SK-N-SH (cell line): ENCODE data around the gene FAM53A.

Source experiments
- CHD2 ChIP-seq: fragments of 150-350 bp; IDR thresholded peaks from 2 replicates; pipeline ENCODE4 v1.6.1; 2018; ENCODE audit warnings: low read length; ENCODE audit not compliant: partially characterized antibody
- EP300 ChIP-seq, 2 experiments: IDR thresholded peaks; 2 replicates each; pipeline versions ENCODE4 v1.4.0 to v1.6.1; 2012; ENCODE audit warnings: borderline replicate concordance in 1 of 2, low read depth in 1 of 2, low read length in 1 of 2
- EZH2phosphoT487 ChIP-seq: fragments of 200-600 bp; sonication (generic); IDR thresholded peaks from 2 replicates; pipeline ENCODE4 v1.6.1; 2017; ENCODE audit warnings: low read depth, mixed run types, mild to moderate bottlenecking, antibody characterized with exemption, moderate library complexity, borderline replicate concordance
- FOSL2 ChIP-seq: IDR thresholded peaks from 2 replicates; pipeline ENCODE4 v1.4.0; 2012; ENCODE audit warnings: low read depth, mild to moderate bottlenecking, moderate library complexity, borderline replicate concordance
- GABPA ChIP-seq: IDR thresholded peaks from 2 replicates; pipeline ENCODE4 v1.4.0; 2012; ENCODE audit warnings: low read depth, mild to moderate bottlenecking
- SMC3 ChIP-seq: IDR thresholded peaks from 2 replicates; pipeline ENCODE4 v1.6.1; 2012; ENCODE audit warnings: low read depth, low read length, improper control_type of control experiment
- TAF1 ChIP-seq: IDR thresholded peaks from 2 replicates; pipeline ENCODE4 v1.6.1; 2012; ENCODE audit warnings: low read depth, mild to moderate bottlenecking, low read length, moderate library complexity, borderline replicate concordance
- TF ChIP-seq, protein P1 (sequence below): fragments of 150-350 bp; IDR thresholded peaks from 2 replicates; pipeline ENCODE4 v1.6.1; 2017; ENCODE audit warnings: antibody characterized with exemption, low read length, low read depth, borderline replicate concordance
- TF ChIP-seq, protein P2 (sequence below): fragments of 200-600 bp; sonication (generic); IDR thresholded peaks from 2 replicates; pipeline ENCODE4 v1.6.1; 2017; ENCODE audit warnings: antibody characterized with exemption, mild to moderate bottlenecking, moderate library complexity
- TF ChIP-seq, protein P3 (sequence below): IDR thresholded peaks from 2 replicates; pipeline ENCODE4 v1.6.1; 2012; ENCODE audit warnings: mild to moderate bottlenecking, low read depth, low read length, moderate library complexity

DNA sequence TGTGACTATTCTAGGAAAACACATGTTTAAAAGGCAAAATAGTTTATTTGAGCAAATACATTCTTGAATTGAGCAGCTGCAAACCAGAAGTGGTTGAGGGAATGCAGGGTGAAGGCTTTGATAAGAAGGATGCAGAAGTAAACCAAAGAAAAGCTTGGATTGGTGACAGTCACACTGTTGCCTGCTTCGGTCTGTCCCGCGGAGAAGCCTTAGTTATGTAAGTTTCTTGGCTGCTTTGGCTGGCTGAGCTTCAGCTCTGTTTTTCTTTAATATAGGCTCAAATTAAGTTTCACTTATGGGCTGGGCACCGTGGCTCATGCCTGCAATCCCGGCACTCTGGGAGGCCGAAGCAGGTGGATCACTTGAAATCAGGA is 67.6 kb downstream of the FAM53A start:
- TF ChIP-seq, protein P1, sequence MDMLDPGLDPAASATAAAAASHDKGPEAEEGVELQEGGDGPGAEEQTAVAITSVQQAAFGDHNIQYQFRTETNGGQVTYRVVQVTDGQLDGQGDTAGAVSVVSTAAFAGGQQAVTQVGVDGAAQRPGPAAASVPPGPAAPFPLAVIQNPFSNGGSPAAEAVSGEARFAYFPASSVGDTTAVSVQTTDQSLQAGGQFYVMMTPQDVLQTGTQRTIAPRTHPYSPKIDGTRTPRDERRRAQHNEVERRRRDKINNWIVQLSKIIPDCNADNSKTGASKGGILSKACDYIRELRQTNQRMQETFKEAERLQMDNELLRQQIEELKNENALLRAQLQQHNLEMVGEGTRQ: no peak
- no peak for TF ChIP-seq EZH2phosphoT487
- TF ChIP-seq FOSL2: no peak
- TF ChIP-seq, protein P2, sequence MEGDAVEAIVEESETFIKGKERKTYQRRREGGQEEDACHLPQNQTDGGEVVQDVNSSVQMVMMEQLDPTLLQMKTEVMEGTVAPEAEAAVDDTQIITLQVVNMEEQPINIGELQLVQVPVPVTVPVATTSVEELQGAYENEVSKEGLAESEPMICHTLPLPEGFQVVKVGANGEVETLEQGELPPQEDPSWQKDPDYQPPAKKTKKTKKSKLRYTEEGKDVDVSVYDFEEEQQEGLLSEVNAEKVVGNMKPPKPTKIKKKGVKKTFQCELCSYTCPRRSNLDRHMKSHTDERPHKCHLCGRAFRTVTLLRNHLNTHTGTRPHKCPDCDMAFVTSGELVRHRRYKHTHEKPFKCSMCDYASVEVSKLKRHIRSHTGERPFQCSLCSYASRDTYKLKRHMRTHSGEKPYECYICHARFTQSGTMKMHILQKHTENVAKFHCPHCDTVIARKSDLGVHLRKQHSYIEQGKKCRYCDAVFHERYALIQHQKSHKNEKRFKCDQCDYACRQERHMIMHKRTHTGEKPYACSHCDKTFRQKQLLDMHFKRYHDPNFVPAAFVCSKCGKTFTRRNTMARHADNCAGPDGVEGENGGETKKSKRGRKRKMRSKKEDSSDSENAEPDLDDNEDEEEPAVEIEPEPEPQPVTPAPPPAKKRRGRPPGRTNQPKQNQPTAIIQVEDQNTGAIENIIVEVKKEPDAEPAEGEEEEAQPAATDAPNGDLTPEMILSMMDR: no peak
- TF ChIP-seq GABPA: no peak
- TF ChIP-seq, protein P3, sequence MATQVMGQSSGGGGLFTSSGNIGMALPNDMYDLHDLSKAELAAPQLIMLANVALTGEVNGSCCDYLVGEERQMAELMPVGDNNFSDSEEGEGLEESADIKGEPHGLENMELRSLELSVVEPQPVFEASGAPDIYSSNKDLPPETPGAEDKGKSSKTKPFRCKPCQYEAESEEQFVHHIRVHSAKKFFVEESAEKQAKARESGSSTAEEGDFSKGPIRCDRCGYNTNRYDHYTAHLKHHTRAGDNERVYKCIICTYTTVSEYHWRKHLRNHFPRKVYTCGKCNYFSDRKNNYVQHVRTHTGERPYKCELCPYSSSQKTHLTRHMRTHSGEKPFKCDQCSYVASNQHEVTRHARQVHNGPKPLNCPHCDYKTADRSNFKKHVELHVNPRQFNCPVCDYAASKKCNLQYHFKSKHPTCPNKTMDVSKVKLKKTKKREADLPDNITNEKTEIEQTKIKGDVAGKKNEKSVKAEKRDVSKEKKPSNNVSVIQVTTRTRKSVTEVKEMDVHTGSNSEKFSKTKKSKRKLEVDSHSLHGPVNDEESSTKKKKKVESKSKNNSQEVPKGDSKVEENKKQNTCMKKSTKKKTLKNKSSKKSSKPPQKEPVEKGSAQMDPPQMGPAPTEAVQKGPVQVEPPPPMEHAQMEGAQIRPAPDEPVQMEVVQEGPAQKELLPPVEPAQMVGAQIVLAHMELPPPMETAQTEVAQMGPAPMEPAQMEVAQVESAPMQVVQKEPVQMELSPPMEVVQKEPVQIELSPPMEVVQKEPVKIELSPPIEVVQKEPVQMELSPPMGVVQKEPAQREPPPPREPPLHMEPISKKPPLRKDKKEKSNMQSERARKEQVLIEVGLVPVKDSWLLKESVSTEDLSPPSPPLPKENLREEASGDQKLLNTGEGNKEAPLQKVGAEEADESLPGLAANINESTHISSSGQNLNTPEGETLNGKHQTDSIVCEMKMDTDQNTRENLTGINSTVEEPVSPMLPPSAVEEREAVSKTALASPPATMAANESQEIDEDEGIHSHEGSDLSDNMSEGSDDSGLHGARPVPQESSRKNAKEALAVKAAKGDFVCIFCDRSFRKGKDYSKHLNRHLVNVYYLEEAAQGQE: no peak
- no peak for TF ChIP-seq CHD2
- no peak for TF ChIP-seq TAF1
- no peak for TF ChIP-seq SMC3
- no peak for TF ChIP-seq EP300 (IDR thresholded peaks at IDR 0.05; ENCODE audit: borderline replicate concordance in 1 of 2, low read depth in 1 of 2, low read length in 1 of 2)
